Prostate gland (tissue), 1 donor: Measurements from ENCODE around the gene UMPS.

Source experiments
- POLR2A ChIP-seq: fragments of 450-650 bp; IDR thresholded peaks from one replicate; pipeline ENCODE4 v1.6.1; 2016; ENCODE audit warnings: antibody characterized with exemption, mild to moderate bottlenecking
- POLR2AphosphoS5 ChIP-seq: sonication (generic); formaldehyde crosslinking; IDR thresholded peaks from one replicate; pipeline ENCODE4 v1.6.1; 2017; ENCODE audit warnings: antibody characterized with exemption

DNA sequence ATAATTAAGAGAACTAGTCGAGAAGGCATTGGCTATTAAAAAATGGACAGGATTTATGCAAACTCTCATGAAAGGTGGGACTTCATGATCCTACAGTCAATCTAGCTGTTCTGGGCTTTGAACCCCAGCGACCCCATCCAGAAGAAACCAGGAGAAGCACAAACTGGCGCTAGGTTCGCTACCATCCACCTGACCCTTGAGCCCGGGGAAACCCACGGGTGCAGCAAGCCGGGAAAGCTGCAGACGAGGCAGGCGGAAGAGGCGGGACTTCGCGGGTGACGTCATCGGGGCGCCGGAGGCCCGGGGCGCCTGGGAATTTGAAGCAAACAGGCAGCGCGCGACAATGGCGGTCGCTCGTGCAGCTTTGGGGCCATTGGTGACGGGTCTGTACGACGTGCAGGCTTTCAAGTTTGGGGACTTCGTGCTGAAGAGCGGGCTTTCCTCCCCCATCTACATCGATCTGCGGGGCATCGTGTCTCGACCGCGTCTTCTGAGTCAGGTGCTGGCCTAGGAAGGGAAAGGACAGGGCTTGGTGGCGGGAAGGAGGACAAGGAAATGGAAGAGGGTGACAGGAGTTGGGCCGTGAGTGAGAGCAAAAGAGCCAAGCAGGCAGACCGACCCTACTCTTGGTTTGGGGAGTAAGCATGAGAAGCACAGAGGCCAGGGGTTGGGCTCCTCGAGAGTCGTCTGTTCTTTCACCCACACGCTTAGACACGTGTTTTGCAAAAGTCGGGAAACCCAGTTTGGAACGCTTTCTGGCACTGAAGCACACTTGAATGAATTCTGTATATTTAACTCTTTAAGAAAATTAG lies at the start of gene UMPS:
- TF ChIP-seq POLR2AphosphoS5 (peak; percentile 92), POLR2A (peak; percentile 47)
